Breast epithelium (tissue), 4 donors: Measurements from ENCODE around the gene MAPT. TPM values are rescaled to one million over a fixed set of nuclear protein-coding genes. Genes with fewer than 3 reads are reported as not detected.
"Not testable (repeated sequence)": the region's sequence is repeated elsewhere in the genome, so short reads cannot be mapped to it uniquely, and the experiment has no call there.

Source experiments
- DNase-seq, 2 donors: peaks; one replicate each; pipeline ENCODE4 v3.0.0-alpha.2; 2019; ENCODE audit warnings: low spot score in 2 of 2
- H3K27ac ChIP-seq, 2 donors: fragments of 200-600 bp; sonication (generic) in 1 of 2; one replicate each; pipeline ENCODE4 v1.5.1; 2016 to 2019; ENCODE audit warnings: mild to moderate bottlenecking in 1 of 2
- H3K27me3 ChIP-seq, 2 donors: fragments of 200-600 bp; sonication (generic) in 1 of 2; one replicate each; pipeline versions ENCODE4 v1.5.1 to v1.6.0; 2017 to 2019; ENCODE audit warnings: control low read depth in 1 of 2, mild to moderate bottlenecking in 1 of 2
- H3K36me3 ChIP-seq: fragments of 200-600 bp; one replicate; pipeline ENCODE4 v1.5.1; 2019
- H3K4me1 ChIP-seq, 2 donors: fragments of 200-600 bp; sonication (generic); one replicate each; pipeline ENCODE4 v1.5.1; 2016 to 2019; ENCODE audit warnings: control low read depth in 1 of 2
- H3K4me3 ChIP-seq, 3 donors: fragments of 200-600 bp; sonication (generic); 1 replicate in 2 of 3; 2 replicates in 1 of 3; pipeline ENCODE4 v1.5.1; 2016 to 2019; ENCODE audit warnings: mild to moderate bottlenecking in 3 of 3, moderate library complexity in 2 of 3
- H3K9me3 ChIP-seq, 2 donors: fragments of 200-600 bp; sonication (generic) in 1 of 2; one replicate each; pipeline ENCODE4 v1.5.1; 2016 to 2019; ENCODE audit warnings: control low read depth in 1 of 2
- POLR2A ChIP-seq: fragments of 450-650 bp; IDR thresholded peaks from one replicate; pipeline ENCODE4 v1.6.1; 2016; ENCODE audit warnings: antibody characterized with exemption, mild to moderate bottlenecking, moderate library complexity
- POLR2AphosphoS5 ChIP-seq, 3 donors: sonication (generic); formaldehyde crosslinking; IDR thresholded peaks; one replicate each; pipeline ENCODE4 v1.6.1; 2017; ENCODE audit warnings: antibody characterized with exemption in 3 of 3
- intact Hi-C: fragments of 100-400 bp; cut with DNase I; formaldehyde crosslinking; loops from one replicate; pipeline ENCODE4 v1.15.1; 2023; ENCODE audit warnings: low total_unique reads
- total RNA-seq, 3 donors: library from RNA; depleted of rRNA; stranded (reverse); fragments of >200 nt; gene quantifications; one replicate each; pipeline ENCODE4 v1.1.0, GENCODE V29; 2016
- TF ChIP-seq, protein P1 (sequence below), 3 donors: fragments of 450-650 bp; IDR thresholded peaks; one replicate each; pipeline ENCODE4 v1.5.1; 2016 to 2017; ENCODE audit warnings: antibody characterized with exemption in 3 of 3, mild to moderate bottlenecking in 3 of 3, moderate library complexity in 3 of 3

The MAPT gene
- total RNA-seq, 3 donors from 2014 or later, result 9.9 to 15.1 (median 12.4) TPM

DNA sequence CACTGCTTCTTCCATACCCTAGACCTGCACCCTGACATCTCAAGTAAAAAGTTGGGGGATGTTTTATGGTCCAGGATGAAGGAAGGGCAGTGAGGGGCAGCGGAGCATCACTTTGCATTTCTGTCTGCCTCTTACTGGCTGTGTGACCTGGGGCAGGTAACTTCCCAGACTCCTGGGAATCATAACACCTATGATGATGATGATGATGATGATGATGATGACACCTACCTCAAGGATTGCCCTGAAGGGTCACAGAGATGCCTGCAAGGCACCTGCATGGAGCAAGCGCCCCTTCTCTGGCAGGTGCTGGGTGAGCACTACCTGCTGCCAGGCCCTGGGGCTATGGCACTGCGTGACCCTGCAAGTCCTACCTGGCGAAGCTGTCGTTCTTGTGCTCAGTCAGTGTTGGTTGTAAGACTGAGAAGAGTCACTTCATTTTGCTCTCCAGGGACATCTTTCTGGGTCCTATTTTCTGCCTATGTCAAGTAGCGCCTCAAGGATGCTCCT is 58.5 kb downstream of the MAPT start:
- Histone ChIP-seq H3K9me3 (no peaks in the 10 kb centered on the region), H3K27me3 (no peaks in the 10 kb centered on the region), H3K4me3 (no peak overlapping the region), H3K36me3 (no peaks in the 10 kb centered on the region), H3K4me1 (no peaks in the 10 kb centered on the region), H3K27ac (no peak overlapping the region)
- TF ChIP-seq POLR2A (no peak), POLR2AphosphoS5 (IDR thresholded peaks at IDR 0.05) (no peak)
- TF ChIP-seq, protein P1, sequence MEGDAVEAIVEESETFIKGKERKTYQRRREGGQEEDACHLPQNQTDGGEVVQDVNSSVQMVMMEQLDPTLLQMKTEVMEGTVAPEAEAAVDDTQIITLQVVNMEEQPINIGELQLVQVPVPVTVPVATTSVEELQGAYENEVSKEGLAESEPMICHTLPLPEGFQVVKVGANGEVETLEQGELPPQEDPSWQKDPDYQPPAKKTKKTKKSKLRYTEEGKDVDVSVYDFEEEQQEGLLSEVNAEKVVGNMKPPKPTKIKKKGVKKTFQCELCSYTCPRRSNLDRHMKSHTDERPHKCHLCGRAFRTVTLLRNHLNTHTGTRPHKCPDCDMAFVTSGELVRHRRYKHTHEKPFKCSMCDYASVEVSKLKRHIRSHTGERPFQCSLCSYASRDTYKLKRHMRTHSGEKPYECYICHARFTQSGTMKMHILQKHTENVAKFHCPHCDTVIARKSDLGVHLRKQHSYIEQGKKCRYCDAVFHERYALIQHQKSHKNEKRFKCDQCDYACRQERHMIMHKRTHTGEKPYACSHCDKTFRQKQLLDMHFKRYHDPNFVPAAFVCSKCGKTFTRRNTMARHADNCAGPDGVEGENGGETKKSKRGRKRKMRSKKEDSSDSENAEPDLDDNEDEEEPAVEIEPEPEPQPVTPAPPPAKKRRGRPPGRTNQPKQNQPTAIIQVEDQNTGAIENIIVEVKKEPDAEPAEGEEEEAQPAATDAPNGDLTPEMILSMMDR (IDR thresholded peaks at IDR 0.05), result no peak
- no peak for DNase-seq
- intact Hi-C loops, result loop anchor here (5.0 kb wide), 1 partner anchor 1784 kb away; no protein-coding TSS in a partner anchor

DNA sequence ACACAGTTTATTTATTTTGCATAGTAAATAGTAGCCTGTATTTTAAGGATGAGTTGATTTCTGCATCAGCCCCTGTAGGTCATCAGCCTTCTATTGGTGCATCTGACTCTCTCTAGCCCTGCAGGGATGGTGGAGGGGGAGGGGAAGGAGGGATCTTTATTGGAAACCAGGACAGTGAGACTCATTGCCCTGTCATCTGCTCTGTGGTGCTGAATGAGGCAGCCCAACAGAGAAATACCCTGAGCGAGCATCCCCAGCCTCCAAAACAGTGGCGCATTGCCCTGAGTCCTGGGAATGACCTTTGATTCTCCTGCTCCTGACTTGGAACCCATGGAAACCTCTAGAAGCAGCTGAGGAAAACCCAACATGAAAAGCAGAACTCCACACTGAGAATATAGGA is 59.2 kb downstream of the MAPT start:
- no peak for DNase-seq
- H3K4me1 ChIP-seq, result no peaks in the 10 kb centered on the region
- no peaks in the 10 kb centered on the region for H3K9me3 ChIP-seq
- no peaks in the 10 kb centered on the region for H3K27me3 ChIP-seq
- H3K36me3 ChIP-seq, result no peaks in the 10 kb centered on the region
- H3K27ac ChIP-seq, result no peak overlapping the region
- H3K4me3 ChIP-seq, result no peak overlapping the region
- intact Hi-C loops, result loop anchor here (5.0 kb wide), 1 partner anchor 1784 kb away; no protein-coding TSS in a partner anchor
- TF ChIP-seq, protein P1 (IDR thresholded peaks at IDR 0.05), result no peak
- TF ChIP-seq POLR2AphosphoS5 (IDR thresholded peaks at IDR 0.05) (no peak), POLR2A (no peak)

DNA sequence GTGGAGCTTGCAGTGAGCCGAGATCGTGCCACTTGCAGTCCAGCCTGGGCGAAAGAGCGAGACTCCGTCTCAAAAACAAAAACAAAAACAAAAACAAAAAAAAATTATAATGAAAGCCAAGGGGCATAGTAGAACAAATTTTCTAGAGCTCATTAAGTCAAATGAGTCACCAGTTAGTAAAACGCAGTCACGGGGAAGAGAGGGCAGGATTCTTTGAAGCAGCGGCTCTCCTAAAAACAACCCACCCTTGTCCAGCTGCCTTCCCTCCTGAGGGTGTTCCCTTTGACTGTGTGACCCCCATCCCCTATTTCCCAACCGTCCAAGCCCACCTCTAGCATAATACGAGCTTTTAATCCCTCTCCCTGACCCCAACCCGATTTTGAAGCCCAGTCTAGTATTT is 60.6 kb downstream of the MAPT start:
- Histone ChIP-seq H3K4me1 (no peaks in the 10 kb centered on the region), H3K9me3 (no peaks in the 10 kb centered on the region), H3K27me3 (no peaks in the 10 kb centered on the region), H3K36me3 (no peaks in the 10 kb centered on the region), H3K27ac (no peak overlapping the region), H3K4me3 (no peak overlapping the region)
- intact Hi-C loops, result loop anchor here (5.0 kb wide), 1 partner anchor 1782 kb away; no protein-coding TSS in a partner anchor
- no peak for DNase-seq
- TF ChIP-seq POLR2AphosphoS5 (IDR thresholded peaks at IDR 0.05) (no peak), POLR2A (no peak)
- TF ChIP-seq, protein P1 (IDR thresholded peaks at IDR 0.05), result no peak

DNA sequence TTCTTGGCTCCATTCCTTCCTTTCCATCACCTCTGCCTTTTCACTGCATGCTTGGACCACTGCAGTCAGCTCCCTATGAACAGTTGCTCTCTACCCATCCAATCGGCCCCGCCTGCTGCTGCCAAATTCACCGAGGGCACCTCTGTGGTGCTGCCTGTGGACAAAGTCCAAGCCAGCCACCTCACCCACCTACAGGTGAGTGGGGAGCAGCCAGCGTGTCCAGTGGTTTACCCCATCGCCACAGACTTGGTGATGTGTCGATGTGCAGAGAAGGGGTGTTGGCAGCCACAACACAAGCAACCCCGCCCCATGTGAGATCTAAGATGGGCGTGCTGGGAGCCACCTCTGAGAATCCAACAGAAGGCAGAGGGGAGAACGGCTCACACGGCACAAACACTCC is 61.0 kb downstream of the MAPT start:
- intact Hi-C loops, result no loop called here
- no peak overlapping the region for H3K4me3 ChIP-seq
- H3K4me1 ChIP-seq, result no peaks in the 10 kb centered on the region
- H3K9me3 ChIP-seq, result no peaks in the 10 kb centered on the region
- H3K27ac ChIP-seq, result no peak overlapping the region
- DNase-seq, result no peak
- H3K27me3 ChIP-seq, result no peaks in the 10 kb centered on the region
- H3K36me3 ChIP-seq, result no peaks in the 10 kb centered on the region
- TF ChIP-seq, protein P1 (IDR thresholded peaks at IDR 0.05), result no peak
- no peak for TF ChIP-seq POLR2AphosphoS5 (IDR thresholded peaks at IDR 0.05)
- no peak for TF ChIP-seq POLR2A

DNA sequence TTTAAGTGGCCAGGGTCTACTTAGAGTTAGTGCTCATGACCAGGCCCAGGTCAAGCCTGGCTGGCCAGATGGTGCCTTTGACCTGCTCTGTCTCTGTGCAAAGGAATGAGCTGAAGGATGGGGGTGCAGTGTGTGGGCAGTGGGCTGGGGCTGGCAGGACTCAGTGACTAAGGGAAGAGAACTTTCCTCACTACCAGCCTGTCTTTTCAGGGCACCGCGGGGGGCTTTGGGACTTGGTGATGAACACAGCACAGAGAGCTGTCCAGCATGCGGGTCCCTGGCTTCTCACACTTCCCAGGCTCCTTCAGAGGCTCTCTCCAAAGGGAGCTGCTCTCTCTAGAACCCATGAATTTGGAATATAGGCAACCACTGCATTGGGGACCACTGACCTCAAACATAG is 61.7 kb downstream of the MAPT start:
- intact Hi-C loops, result loop anchor here (2.0 kb wide), 1 partner anchor 19 kb away; no protein-coding TSS in a partner anchor

DNA sequence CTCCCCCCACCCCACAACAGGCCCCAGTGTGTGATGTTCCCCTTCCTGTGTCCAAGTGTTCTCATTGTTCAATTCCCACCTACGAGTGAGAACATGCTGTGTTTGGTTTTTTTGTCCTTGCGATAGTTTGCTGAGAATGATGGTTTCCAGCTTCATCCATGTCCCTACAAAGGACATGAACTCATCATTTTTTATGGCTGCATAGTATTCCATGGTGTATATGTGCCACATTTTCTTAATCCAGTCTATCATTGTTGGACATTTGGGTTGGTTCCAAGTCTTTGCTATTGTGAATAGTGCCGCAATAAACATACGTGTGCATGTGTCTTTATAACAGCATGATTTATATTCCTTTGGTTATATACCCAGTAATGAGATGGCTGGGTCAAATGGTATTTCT is 62.4 kb downstream of the MAPT start:
- not testable (repeated sequence) for DNase-seq

More for the DNA sequence above, 61.7 kb downstream of the MAPT start:
- H3K4me3 ChIP-seq, result no peak overlapping the region
- no peaks in the 10 kb centered on the region for H3K27me3 ChIP-seq
- H3K4me1 ChIP-seq, result no peaks in the 10 kb centered on the region
- no peaks in the 10 kb centered on the region for H3K9me3 ChIP-seq
- DNase-seq, result no peak
- H3K27ac ChIP-seq, result no peak overlapping the region
- TF ChIP-seq POLR2AphosphoS5 (IDR thresholded peaks at IDR 0.05), result no peak
- TF ChIP-seq POLR2A, result no peak
- TF ChIP-seq, protein P1 (IDR thresholded peaks at IDR 0.05), result no peak
- H3K36me3 ChIP-seq, result no peaks in the 10 kb centered on the region

More for the DNA sequence above, 62.4 kb downstream of the MAPT start:
- H3K4me1 ChIP-seq, H3K27ac ChIP-seq, H3K4me3 ChIP-seq, H3K36me3 ChIP-seq, H3K9me3 ChIP-seq, H3K27me3 ChIP-seq: not testable (repeated sequence)
- intact Hi-C loops, result loop anchor here (2.0 kb wide), 1 partner anchor 20 kb away; no protein-coding TSS in a partner anchor
